ENCODE measurements around the gene C15orf61. TPM values are rescaled to one million over a fixed set of nuclear protein-coding genes. Genes with fewer than 3 reads are reported as not detected.
A peak's percentile ranks its signal among the peaks of the same experiment; 100 is the strongest.

Gene C15orf61
- total RNA-seq, 1 donor from 2014 or later: 7.7 TPM

DNA sequence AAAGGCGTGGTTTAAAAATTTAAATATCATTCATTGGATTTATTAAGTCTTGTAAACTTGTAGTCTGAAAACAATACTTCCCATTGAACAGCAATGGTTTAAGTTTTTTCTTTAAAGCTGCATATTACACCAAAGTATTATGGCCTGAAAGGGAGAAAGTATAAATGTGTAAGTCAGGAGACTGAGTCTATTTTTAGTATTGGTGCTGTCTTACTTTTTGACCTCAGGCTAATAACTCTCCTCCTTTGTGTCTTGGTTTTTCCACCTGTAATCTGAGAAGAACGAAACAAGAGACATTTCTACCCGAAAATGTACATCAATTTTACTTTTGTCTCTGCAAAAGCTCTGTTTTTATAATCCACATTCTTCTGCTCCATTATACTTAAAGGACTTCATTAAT is 7.6 kb downstream of the C15orf61 start:
- Mint-ChIP-seq H3K27ac (peak overlapping the region; percentile 44), H3K36me3 (no peaks in the 10 kb centered on the region), H3K9me3 (no peaks in the 10 kb centered on the region), H3K4me3 (no peak overlapping the region), H3K4me1 (peaks cover 14% of the 10 kb centered on the region), H3K27me3 (ENCODE audit: low read depth) (no peaks in the 10 kb centered on the region)
- no peak for DNase-seq (ENCODE audit: low spot score in 2 of 2, unreplicated experiment in 2 of 2)
- TF ChIP-seq, protein P1, sequence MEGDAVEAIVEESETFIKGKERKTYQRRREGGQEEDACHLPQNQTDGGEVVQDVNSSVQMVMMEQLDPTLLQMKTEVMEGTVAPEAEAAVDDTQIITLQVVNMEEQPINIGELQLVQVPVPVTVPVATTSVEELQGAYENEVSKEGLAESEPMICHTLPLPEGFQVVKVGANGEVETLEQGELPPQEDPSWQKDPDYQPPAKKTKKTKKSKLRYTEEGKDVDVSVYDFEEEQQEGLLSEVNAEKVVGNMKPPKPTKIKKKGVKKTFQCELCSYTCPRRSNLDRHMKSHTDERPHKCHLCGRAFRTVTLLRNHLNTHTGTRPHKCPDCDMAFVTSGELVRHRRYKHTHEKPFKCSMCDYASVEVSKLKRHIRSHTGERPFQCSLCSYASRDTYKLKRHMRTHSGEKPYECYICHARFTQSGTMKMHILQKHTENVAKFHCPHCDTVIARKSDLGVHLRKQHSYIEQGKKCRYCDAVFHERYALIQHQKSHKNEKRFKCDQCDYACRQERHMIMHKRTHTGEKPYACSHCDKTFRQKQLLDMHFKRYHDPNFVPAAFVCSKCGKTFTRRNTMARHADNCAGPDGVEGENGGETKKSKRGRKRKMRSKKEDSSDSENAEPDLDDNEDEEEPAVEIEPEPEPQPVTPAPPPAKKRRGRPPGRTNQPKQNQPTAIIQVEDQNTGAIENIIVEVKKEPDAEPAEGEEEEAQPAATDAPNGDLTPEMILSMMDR (IDR thresholded peaks at IDR 0.05; ENCODE audit: unreplicated experiment): no peak

DNA sequence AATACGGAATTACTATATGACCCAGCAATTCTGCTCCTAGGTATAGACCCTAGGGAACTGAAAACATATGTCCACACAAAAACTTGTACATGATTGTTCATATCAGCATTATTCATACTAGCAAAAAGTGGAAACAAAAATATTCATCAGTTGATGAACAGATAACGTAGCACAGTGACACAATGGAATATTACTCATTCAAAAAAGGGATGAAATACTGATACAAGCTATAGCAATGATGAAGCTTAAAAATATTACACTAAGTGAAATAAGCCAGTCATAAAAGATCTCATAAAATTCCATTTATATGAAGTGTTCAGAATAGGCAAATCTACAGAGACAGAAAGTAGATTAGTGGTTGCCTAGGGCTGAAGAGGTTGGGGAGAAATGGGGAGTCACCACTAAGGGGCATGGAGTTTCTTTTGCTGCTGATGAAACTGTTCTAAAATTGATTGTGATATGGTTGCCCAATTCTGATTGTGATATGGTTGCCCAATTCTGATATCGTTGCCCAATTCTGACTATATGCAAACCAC is 10.5 kb downstream of the C15orf61 start:
- DNase-seq (ENCODE audit: low spot score in 2 of 2, unreplicated experiment in 2 of 2): no peak
- TF ChIP-seq, protein P1 (IDR thresholded peaks at IDR 0.05; ENCODE audit: unreplicated experiment): no peak
- Mint-ChIP-seq H3K27me3 (ENCODE audit: low read depth) (no peaks in the 10 kb centered on the region), H3K36me3 (no peaks in the 10 kb centered on the region), H3K4me3 (no peak overlapping the region), H3K27ac (no peak overlapping the region), H3K9me3 (no peaks in the 10 kb centered on the region), H3K4me1 (peaks cover 8% of the 10 kb centered on the region)

DNA sequence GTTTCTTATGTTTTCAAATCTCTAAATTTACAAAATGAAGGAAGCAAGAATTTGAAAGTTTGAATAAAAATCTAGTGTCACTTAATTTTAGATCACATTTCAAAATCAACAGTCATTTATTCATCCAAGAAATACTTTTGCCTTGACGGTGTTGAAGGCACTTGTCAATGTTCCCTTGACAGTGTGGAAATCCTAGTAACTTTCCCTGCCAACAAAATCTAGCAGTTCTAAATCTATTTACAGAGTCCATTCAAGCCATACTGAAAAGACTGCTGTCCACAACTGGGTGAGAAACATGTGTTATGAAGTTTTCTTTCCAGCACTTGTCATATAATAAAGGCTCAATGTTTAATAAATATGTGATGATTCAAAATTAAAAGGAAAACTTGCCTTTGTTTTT is 12.9 kb downstream of the C15orf61 start:
- H3K9me3 Mint-ChIP-seq: no peaks in the 10 kb centered on the region
- H3K36me3 Mint-ChIP-seq: no peaks in the 10 kb centered on the region
- H3K27me3 Mint-ChIP-seq (ENCODE audit: low read depth): no peaks in the 10 kb centered on the region
- no peaks in the 10 kb centered on the region for H3K4me1 Mint-ChIP-seq
- TF ChIP-seq, protein P1 (IDR thresholded peaks at IDR 0.05; ENCODE audit: unreplicated experiment): no peak
- no peak overlapping the region for H3K4me3 Mint-ChIP-seq
- DNase-seq (ENCODE audit: low spot score in 2 of 2, unreplicated experiment in 2 of 2): no peak
- no peak overlapping the region for H3K27ac Mint-ChIP-seq

DNA sequence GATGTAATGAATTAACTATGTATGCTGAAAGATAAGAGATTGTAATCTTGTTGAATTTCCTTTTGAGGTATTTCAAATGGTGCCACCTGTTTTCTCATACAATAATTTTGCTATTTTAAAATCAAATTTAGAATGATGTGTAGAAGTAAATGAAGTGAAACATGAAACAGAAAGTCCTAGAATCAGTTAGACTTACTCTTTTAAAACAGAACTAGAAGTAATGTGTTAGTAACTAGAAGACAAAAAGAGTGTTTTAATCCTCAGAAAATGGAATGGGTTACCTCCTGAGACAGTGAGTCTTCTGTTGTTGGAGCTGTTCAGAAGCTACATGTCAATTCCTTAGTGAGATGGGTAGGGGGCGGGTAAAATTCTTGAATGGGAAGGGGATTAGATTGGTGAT is 13.4 kb downstream of the C15orf61 start:
- TF ChIP-seq, protein P1 (IDR thresholded peaks at IDR 0.05; ENCODE audit: unreplicated experiment): no peak
- Mint-ChIP-seq H3K4me1 (no peaks in the 10 kb centered on the region), H3K36me3 (no peaks in the 10 kb centered on the region), H3K4me3 (no peak overlapping the region), H3K27ac (no peak overlapping the region), H3K9me3 (no peaks in the 10 kb centered on the region), H3K27me3 (ENCODE audit: low read depth) (no peaks in the 10 kb centered on the region)
- no peak for DNase-seq (ENCODE audit: low spot score in 2 of 2, unreplicated experiment in 2 of 2)

DNA sequence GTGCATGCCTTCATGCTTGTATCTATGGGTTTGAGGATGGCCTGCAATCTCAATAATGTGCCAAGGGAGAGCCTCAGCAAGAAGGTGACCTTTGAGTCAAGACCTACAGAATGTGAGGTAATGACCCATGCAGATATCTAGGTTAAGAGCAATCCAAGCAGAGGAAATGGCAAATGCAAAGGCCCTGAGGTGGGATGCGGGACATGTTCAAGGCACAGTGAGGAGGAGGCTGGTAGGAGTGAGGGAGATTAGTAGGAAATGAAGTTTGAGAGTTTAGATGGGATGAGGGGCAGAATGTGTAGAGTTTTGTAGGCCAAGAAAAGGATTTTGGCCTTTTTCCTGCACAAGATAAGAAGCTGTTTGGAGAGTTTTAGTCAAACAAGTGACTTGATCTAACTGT is 16.8 kb downstream of the C15orf61 start:
- DNase-seq (ENCODE audit: low spot score in 2 of 2, unreplicated experiment in 2 of 2): no peak
- Mint-ChIP-seq H3K4me3 (no peak overlapping the region), H3K27me3 (ENCODE audit: low read depth) (no peaks in the 10 kb centered on the region), H3K9me3 (no peaks in the 10 kb centered on the region), H3K4me1 (peaks cover 12% of the 10 kb centered on the region), H3K36me3 (no peaks in the 10 kb centered on the region), H3K27ac (no peak overlapping the region)
- TF ChIP-seq, protein P1 (IDR thresholded peaks at IDR 0.05; ENCODE audit: unreplicated experiment): no peak
